Measurements from ENCODE around the gene PLD6. TPM values are rescaled to one million over a fixed set of nuclear protein-coding genes. Genes with fewer than 3 reads are reported as not detected.

Gene PLD6
- total and polyA plus RNA-seq, 8 donors, result 1.1 to 3.0 (median 1.4) TPM; not detected in 2

DNA sequence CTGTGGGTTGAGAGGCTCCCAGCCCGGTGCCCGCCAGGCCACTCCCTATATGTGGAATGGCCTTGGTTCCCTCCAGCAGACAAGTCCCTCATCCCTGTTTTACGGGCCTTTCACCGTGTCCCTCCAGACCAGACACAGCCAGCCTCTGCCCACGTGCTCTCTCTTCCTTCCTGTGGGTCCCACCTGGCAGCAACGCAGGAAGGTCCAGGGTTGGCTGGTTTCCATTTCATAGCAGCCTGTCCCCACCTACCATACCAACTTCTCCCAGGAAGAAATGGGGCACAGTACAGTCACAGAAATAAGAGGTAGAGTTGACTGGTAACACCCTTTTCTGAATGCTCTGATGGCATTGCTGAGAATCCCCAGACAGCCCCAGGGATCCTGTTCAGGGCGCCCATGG is 34.9 kb downstream of the PLD6 start:
- TF ChIP-seq POLR2AphosphoS5 (IDR thresholded peaks at IDR 0.05) (no peak), EP300 (IDR thresholded peaks at IDR 0.05) (no peak)
- 78 to 86% (median 84%) methylated on average over 7 of the region's 7 CpGs for WGBS, 5 donors
- Histone ChIP-seq H3K27me3 (no peaks in the 10 kb centered on the region), H3K9me3 (no peaks in the 10 kb centered on the region), H3K27ac (peak overlapping the region in 1 of 5 donors; percentile 6), H3K4me1 (no peaks in the 10 kb centered on the region), H3K36me3 (peaks cover 75 to 100% (median 99%) of the 10 kb centered on the region in 4 donors), H3K4me3 (no peak overlapping the region)
- intact Hi-C loops (cut with DNase I; ENCODE audit: low total_unique reads), result no loop called here
- DNase-seq, result no peak

DNA sequence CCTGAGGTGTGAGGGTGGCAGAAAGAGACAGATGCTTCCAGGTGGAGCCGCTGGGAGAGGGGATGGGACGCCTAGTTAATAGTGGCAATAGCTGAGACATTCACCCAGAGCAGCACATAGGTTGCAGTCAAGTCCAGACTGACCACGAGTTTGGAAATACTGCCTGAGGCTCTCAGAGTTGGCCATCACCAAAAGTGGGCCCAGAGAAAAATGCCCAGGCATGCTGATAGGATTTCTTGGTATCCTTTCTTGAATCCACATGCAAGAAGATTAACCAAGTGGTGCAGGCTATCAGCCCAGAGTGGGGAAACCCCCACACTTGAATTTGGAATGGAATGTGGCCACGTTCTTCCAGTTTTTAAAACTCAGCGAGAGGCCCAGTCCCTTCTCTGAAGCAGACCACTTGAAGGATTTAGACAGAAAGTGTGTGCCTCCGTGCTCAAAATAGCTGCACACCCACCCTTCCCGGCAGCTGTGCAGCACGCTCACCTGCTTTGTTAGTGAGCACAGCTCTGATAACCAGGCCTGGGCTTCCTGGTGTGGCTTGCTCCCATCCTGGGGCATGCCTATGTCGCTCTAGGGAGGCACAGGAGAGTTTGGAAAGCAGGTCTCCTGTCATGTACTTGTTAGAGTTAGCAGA is 35.7 kb downstream of the PLD6 start:
- Histone ChIP-seq H3K4me3 (no peak overlapping the region), H3K9me3 (no peaks in the 10 kb centered on the region), H3K36me3 (peaks cover 74 to 100% (median 99%) of the 10 kb centered on the region in 4 donors), H3K27ac (peak overlapping the region in 1 of 5 donors; percentile 6), H3K4me1 (no peaks in the 10 kb centered on the region), H3K27me3 (no peaks in the 10 kb centered on the region)
- DNase-seq, result no peak
- 64 to 74% (median 71%) methylated on average over 9 of the region's 9 CpGs for WGBS, 5 donors
- TF ChIP-seq EP300 (IDR thresholded peaks at IDR 0.05) (no peak), POLR2A (IDR thresholded peaks at IDR 0.05) (no peak), POLR2AphosphoS5 (IDR thresholded peaks at IDR 0.05) (no peak)
- TF ChIP-seq, protein P1, sequence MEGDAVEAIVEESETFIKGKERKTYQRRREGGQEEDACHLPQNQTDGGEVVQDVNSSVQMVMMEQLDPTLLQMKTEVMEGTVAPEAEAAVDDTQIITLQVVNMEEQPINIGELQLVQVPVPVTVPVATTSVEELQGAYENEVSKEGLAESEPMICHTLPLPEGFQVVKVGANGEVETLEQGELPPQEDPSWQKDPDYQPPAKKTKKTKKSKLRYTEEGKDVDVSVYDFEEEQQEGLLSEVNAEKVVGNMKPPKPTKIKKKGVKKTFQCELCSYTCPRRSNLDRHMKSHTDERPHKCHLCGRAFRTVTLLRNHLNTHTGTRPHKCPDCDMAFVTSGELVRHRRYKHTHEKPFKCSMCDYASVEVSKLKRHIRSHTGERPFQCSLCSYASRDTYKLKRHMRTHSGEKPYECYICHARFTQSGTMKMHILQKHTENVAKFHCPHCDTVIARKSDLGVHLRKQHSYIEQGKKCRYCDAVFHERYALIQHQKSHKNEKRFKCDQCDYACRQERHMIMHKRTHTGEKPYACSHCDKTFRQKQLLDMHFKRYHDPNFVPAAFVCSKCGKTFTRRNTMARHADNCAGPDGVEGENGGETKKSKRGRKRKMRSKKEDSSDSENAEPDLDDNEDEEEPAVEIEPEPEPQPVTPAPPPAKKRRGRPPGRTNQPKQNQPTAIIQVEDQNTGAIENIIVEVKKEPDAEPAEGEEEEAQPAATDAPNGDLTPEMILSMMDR (IDR thresholded peaks at IDR 0.05), result no peak
- intact Hi-C loops (cut with DNase I; ENCODE audit: low total_unique reads), result no loop called here

DNA sequence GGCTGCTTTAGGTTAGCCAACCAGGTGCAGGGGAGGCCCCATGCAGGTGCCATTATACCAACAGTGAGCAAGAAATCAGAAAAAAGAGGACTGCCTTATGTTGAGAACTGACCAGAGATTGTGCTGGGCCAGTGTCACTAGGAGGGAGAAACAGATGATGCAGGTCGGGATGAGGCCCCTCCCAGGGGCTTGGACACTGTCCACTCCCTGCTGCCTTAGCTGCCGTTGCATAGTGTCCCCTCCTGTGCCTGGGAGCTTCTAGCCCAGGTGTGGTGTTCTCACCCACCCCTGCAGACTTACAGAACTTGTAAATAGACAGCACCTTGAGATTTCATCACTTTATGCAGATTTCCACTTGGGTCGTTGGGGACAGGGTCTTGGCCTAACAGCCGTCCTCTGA is 36.7 kb downstream of the PLD6 start:
- Histone ChIP-seq H3K4me1 (no peaks in the 10 kb centered on the region), H3K27me3 (no peaks in the 10 kb centered on the region), H3K4me3 (no peak overlapping the region), H3K36me3 (peaks cover 73 to 100% (median 99%) of the 10 kb centered on the region in 4 donors), H3K27ac (no peak overlapping the region), H3K9me3 (no peaks in the 10 kb centered on the region)
- DNase-seq, result no peak
- WGBS, 5 donors, result 86 to 89% (median 88%) methylated on average over 4 of the region's 4 CpGs
- intact Hi-C loops (cut with DNase I; ENCODE audit: low total_unique reads), result no loop called here
- TF ChIP-seq POLR2A (IDR thresholded peaks at IDR 0.05) (no peak), POLR2AphosphoS5 (IDR thresholded peaks at IDR 0.05) (no peak), EP300 (IDR thresholded peaks at IDR 0.05) (no peak)
- TF ChIP-seq, protein P1 (IDR thresholded peaks at IDR 0.05), result no peak

DNA sequence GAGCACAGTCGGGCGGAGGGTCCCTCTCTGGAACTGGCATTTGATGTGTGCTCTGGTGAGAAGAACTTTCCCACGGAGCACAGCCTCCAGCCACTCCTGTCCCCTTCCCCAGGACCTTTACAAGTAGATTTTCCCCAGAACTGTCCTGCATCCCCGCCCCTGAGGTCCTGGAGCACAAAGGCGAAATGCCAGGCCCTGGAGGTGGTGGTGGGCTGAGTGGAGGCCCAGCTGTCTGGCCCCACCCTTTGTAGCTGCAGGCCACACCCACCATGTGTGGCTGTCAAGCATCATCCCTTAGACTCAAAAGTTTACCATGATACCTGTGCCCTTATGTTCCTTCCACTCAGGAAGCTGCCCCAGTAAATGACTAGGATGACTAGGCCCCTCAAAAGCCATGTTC is 37.7 kb downstream of the PLD6 start:
- no peak for TF ChIP-seq POLR2A (IDR thresholded peaks at IDR 0.05)
- TF ChIP-seq POLR2AphosphoS5 (IDR thresholded peaks at IDR 0.05), result no peak
- TF ChIP-seq EP300 (IDR thresholded peaks at IDR 0.05), result no peak
- TF ChIP-seq, protein P1 (IDR thresholded peaks at IDR 0.05), result no peak
- DNase-seq, result no peak
- intact Hi-C loops (cut with DNase I; ENCODE audit: low total_unique reads), result no loop called here
- no peak overlapping the region for H3K27ac ChIP-seq
- H3K36me3 ChIP-seq, result peaks cover 70 to 100% (median 99%) of the 10 kb centered on the region in 4 donors
- H3K4me3 ChIP-seq, result no peak overlapping the region
- H3K4me1 ChIP-seq, result no peaks in the 10 kb centered on the region
- WGBS, 5 donors, result 90 to 93% (median 93%) methylated on average over 5 of the region's 5 CpGs
- H3K9me3 ChIP-seq, result no peaks in the 10 kb centered on the region
- H3K27me3 ChIP-seq, result no peaks in the 10 kb centered on the region

DNA sequence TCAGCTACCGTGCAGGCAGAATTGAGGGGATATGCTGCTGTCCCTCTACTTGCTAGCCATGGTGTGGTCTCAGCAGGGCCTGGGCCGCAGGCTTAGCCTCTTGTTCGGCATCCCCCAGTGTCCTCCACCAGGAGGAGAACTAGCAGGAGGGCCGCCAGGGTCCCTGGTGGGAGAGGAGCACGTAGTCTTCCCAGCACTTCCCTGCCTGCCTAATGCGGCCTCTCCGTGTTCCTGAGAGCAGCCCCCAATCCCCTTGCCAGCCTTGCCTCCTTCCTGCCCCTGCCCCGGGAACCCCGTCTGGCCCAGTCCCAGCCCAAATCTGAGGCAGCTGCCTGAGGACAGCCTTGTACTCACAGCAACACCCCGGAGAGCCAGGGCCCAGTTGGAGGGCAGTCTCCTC is 38.1 kb downstream of the PLD6 start:
- no peaks in the 10 kb centered on the region for H3K4me1 ChIP-seq
- H3K36me3 ChIP-seq, result peaks cover 66 to 100% (median 99%) of the 10 kb centered on the region in 4 donors
- H3K9me3 ChIP-seq, result no peaks in the 10 kb centered on the region
- no peak overlapping the region for H3K4me3 ChIP-seq
- 89 to 96% (median 95%) methylated on average over 10 of the region's 10 CpGs for WGBS, 5 donors
- H3K27me3 ChIP-seq, result no peaks in the 10 kb centered on the region
- intact Hi-C loops (cut with DNase I; ENCODE audit: low total_unique reads), result no loop called here
- TF ChIP-seq POLR2A (IDR thresholded peaks at IDR 0.05), result no peak
- TF ChIP-seq, protein P1 (IDR thresholded peaks at IDR 0.05), result no peak
- TF ChIP-seq POLR2AphosphoS5 (IDR thresholded peaks at IDR 0.05), result no peak
- TF ChIP-seq EP300 (IDR thresholded peaks at IDR 0.05), result no peak
- no peak for DNase-seq
- no peak overlapping the region for H3K27ac ChIP-seq
